GM12865 (cell line): Measurements from ENCODE around the gene RALB.

ENCODE experiments used
- DNase-seq: peaks from one replicate; pipeline ENCODE4 v3.0.0; 2010; ENCODE audit warnings: low read depth
- H3K4me3 ChIP-seq: 2 replicates; pipeline ENCODE4 v1.5.1; 2011; ENCODE audit warnings: mild to moderate bottlenecking, low read depth, low read length, control low read depth
- TF ChIP-seq, protein P1 (sequence below): IDR thresholded peaks from 2 replicates; pipeline ENCODE4 v1.5.1; 2011; ENCODE audit warnings: low read length, control low read depth, low read depth, inconsistent platforms; ENCODE audit not compliant: insufficient read depth; ENCODE audit errors: missing control alignments

RALB gene

DNA sequence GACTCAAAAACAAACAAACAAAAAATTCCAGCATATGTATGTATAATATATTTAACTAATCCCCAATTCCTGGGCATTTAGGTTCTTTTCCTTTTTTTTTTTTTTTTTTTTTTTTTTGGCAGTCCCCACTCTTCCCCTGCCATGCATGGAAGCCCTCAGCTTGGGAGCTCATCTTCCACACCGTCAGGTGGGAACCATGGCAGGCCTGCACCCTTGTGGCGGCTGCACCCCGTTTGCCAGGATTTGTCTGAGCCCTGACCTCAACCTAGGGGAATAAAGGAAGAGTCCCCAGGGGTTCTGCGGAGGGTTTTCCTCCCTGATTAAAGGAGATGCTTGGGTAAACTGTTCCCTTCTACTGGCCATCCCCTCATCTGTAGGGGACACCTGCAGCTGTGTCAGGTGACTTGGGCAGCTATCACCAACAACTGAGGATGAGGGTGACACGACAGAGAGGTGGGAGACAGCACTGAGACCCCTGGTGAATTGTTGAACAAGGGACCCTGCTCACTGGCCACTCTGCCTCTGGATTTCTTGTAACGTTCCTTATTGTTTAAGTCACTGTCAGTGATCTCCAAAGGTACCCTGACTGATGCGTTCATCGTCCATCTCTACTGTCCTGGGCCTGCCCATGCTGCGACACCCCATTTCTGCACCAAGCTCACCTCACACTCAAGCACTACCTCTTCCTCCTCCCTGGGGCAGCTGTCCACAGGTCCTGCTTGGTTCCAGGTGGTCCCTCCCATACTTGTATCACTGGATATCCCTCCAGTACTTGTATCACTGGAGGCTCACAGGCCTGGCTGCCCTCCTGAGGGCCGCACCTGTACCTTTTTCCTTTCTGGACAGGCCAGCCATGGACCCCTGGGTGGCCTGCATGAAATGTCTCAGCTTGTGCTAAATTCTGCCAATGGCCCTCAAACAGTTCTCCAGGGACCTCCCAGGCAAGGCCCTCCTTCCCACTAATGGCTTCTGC lies 44.0 kb upstream of the RALB start:
- no peak overlapping the region for H3K4me3 ChIP-seq
- no peak for DNase-seq
- TF ChIP-seq, protein P1, sequence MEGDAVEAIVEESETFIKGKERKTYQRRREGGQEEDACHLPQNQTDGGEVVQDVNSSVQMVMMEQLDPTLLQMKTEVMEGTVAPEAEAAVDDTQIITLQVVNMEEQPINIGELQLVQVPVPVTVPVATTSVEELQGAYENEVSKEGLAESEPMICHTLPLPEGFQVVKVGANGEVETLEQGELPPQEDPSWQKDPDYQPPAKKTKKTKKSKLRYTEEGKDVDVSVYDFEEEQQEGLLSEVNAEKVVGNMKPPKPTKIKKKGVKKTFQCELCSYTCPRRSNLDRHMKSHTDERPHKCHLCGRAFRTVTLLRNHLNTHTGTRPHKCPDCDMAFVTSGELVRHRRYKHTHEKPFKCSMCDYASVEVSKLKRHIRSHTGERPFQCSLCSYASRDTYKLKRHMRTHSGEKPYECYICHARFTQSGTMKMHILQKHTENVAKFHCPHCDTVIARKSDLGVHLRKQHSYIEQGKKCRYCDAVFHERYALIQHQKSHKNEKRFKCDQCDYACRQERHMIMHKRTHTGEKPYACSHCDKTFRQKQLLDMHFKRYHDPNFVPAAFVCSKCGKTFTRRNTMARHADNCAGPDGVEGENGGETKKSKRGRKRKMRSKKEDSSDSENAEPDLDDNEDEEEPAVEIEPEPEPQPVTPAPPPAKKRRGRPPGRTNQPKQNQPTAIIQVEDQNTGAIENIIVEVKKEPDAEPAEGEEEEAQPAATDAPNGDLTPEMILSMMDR: no peak

DNA sequence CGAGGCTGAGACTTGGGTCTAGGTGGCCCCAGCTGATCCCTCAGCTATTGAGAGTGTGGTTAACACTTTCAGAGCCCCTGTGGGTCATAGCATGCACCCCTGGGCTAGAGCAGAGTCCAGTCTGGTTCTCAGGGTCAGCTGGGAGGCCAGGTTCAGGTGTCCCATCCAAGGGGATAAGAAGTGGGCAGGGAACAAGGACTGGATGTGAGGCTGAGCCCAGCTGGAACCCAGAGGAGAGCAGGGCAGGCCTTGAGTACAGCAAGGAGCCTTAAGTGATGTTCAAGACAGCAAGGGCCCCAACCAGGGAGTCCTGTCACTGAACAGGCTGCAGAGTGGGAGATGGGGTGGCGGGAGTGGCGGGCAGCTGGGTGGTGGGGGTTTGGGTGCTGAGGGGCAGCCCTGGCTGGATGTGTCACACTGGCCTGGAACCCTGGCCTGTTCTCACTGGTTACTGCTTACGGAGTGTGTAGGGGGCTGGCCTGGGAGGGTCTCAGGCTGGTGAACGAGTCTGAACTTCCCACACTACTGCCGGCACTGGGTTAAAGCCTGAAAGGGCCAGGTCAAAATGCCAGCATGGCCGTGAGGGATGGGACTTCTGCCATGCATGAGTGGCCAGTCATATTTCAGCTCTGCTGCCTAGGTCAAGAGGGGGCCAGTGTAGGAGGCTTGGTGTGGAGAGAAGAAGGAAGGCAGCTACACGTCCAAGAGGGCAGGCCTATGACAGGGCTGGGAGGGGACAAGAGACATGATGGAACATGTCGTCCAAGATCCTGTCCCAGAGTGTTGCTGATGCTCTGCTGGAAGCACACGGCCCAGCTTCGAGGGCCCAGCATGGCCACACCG lies 43.0 kb upstream of the RALB start:
- no peak for DNase-seq
- TF ChIP-seq, protein P1: no peak
- H3K4me3 ChIP-seq: no peak overlapping the region

DNA sequence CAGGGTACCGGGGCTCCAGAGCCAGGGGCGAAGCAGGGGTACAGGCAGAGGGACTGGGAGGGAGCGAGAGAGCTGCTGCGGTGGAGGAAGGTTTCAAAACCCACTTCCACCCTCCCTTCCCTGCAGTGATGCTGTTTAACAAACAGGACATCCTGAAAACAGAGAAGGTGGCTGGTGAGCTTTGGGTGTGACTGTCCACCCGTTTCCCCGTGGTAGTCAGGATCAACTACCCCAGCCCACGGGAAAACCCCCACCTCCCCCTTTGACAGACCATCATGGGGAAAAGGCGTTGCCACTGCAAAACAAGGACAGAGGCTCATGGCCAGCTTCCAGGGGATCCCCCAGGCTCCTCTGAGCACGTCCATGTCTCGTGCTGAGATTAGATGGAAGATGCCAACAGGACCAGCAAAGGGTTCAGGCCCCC lies 42.4 kb upstream of the RALB start:
- no peak for DNase-seq
- H3K4me3 ChIP-seq: no peak overlapping the region
- TF ChIP-seq, protein P1: no peak

DNA sequence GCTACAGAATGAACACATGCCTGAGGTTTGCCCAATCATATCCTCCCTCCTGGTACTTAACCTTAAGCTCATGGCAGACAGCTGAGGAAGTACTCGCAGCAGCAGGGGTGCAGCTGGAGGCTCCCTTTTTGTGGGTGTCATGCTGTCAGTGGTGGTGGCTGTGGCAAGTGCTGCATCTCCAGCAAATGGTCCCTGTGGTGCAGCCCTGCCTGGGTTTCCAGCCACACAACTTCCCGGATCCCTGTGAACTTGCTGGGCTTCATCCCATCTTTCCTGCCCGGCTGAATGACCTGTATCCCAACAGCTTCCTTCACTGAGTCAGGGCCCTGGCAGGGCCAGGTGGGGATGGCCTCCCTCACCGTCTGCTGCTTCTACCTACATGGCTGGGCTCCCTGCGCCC lies 34.5 kb upstream of the RALB start:
- DNase-seq: no peak
- H3K4me3 ChIP-seq: no peak overlapping the region
- TF ChIP-seq, protein P1: no peak

DNA sequence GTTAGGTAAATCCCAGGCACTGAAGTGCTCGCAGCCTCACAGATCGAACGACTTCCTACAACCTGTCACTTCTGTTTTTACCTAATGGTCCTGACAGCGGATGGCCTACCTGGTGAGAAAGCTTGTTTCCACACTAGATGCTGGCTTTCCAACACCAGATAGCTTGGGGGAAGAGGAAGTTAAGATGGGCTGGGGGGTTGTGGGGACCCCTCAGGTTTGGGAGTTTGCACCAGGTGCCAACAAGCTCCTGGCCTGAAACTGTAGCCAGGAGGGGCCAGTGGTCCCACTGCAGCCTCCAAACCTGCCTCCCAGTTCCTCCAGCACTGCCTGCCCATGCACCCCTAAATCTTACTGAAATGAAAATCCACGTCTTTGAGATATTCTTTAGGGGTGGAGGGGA lies 33.4 kb upstream of the RALB start:
- no peak for DNase-seq
- TF ChIP-seq, protein P1: no peak
- H3K4me3 ChIP-seq: no peak overlapping the region

DNA sequence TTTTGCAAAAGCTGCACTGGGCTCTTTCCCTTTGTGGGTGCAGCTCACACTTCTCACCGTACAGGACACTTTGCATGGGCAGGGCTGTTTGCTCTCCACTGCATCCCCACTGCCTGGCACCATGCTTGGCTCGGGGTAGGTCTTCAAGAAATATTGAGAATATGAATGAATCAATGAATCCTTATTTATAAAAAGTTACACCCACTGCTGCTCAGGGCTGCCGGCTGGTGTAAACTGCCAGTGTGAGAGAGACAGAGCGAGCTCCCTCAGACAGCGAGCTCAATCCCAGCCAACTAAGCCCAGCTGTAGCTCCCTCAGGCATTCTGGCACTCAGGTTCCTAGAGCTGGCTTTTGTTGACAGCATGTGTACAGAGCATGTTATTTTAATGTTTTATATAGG lies 32.9 kb upstream of the RALB start:
- no peak for DNase-seq
- H3K4me3 ChIP-seq: no peak overlapping the region
- TF ChIP-seq, protein P1: no peak
